PFSK-1 (cell line): ENCODE data around the gene FAM180A.

ENCODE experiments used
- FOXP2 ChIP-seq: optimal IDR thresholded peaks from 2 replicates; pipeline ENCODE3; 2011; ENCODE audit warnings: borderline replicate concordance, control low read depth, inconsistent platforms; ENCODE audit not compliant: insufficient read depth; ENCODE audit errors: extremely low read length, extremely low read depth
- POLR2AphosphoS5 ChIP-seq: IDR thresholded peaks from 2 replicates; pipeline ENCODE4 v1.6.1; 2012; ENCODE audit warnings: low read depth, mild to moderate bottlenecking, control low read depth, low read length, moderate library complexity
- SIN3A ChIP-seq: IDR thresholded peaks from 2 replicates; pipeline ENCODE4 v1.6.1; 2012; ENCODE audit warnings: mild to moderate bottlenecking, low read length, moderate library complexity, borderline replicate concordance; ENCODE audit not compliant: insufficient read depth
- TAF1 ChIP-seq: IDR thresholded peaks from 2 replicates; pipeline ENCODE4 v1.6.1; 2012; ENCODE audit warnings: low read length, control low read depth, borderline replicate concordance; ENCODE audit not compliant: insufficient read depth
- TF ChIP-seq, protein P1 (sequence below), 2 experiments: IDR thresholded peaks; 2 replicates each; pipeline versions ENCODE4 v1.6.1 to v1.8.0; 2011 to 2012; ENCODE audit warnings: low read depth in 2 of 2, low read length in 2 of 2, control low read depth in 1 of 2, inconsistent platforms in 1 of 2, mild to moderate bottlenecking in 1 of 2, moderate library complexity in 1 of 2; ENCODE audit not compliant: insufficient read depth in 1 of 2

The FAM180A gene

GRCh38 chr7:135736586-135737305 lies 11.9 kb downstream of the FAM180A start:
- TF ChIP-seq SIN3A (no peak), TAF1 (no peak), POLR2AphosphoS5 (no peak), FOXP2 (no peak)
- TF ChIP-seq, protein P1, sequence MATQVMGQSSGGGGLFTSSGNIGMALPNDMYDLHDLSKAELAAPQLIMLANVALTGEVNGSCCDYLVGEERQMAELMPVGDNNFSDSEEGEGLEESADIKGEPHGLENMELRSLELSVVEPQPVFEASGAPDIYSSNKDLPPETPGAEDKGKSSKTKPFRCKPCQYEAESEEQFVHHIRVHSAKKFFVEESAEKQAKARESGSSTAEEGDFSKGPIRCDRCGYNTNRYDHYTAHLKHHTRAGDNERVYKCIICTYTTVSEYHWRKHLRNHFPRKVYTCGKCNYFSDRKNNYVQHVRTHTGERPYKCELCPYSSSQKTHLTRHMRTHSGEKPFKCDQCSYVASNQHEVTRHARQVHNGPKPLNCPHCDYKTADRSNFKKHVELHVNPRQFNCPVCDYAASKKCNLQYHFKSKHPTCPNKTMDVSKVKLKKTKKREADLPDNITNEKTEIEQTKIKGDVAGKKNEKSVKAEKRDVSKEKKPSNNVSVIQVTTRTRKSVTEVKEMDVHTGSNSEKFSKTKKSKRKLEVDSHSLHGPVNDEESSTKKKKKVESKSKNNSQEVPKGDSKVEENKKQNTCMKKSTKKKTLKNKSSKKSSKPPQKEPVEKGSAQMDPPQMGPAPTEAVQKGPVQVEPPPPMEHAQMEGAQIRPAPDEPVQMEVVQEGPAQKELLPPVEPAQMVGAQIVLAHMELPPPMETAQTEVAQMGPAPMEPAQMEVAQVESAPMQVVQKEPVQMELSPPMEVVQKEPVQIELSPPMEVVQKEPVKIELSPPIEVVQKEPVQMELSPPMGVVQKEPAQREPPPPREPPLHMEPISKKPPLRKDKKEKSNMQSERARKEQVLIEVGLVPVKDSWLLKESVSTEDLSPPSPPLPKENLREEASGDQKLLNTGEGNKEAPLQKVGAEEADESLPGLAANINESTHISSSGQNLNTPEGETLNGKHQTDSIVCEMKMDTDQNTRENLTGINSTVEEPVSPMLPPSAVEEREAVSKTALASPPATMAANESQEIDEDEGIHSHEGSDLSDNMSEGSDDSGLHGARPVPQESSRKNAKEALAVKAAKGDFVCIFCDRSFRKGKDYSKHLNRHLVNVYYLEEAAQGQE (IDR thresholded peaks at IDR 0.05; ENCODE audit: insufficient read depth in 1 of 2, low read depth in 2 of 2, low read length in 2 of 2): no peak

DNA sequence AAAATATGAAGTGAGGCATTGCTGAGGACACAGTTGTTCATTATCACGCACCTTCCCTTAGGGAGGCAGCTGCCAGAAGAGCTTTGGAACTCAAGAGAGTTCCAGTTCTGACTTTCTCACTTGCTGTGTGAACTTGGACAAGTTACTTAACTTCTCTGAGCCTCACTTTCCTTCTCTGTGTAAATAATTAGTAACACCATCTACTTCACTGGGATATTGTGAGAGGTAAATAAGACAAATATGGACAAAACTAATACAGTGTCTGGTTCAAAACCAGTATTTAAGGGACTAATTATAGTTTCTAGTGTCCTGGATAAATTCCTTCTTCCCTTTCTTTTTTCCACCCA lies 14.3 kb downstream of the FAM180A start:
- TF ChIP-seq FOXP2 (no peak), SIN3A (no peak), POLR2AphosphoS5 (no peak), TAF1 (no peak)
- TF ChIP-seq, protein P1 (IDR thresholded peaks at IDR 0.05; ENCODE audit: insufficient read depth in 1 of 2, low read depth in 2 of 2, low read length in 2 of 2): no peak

DNA sequence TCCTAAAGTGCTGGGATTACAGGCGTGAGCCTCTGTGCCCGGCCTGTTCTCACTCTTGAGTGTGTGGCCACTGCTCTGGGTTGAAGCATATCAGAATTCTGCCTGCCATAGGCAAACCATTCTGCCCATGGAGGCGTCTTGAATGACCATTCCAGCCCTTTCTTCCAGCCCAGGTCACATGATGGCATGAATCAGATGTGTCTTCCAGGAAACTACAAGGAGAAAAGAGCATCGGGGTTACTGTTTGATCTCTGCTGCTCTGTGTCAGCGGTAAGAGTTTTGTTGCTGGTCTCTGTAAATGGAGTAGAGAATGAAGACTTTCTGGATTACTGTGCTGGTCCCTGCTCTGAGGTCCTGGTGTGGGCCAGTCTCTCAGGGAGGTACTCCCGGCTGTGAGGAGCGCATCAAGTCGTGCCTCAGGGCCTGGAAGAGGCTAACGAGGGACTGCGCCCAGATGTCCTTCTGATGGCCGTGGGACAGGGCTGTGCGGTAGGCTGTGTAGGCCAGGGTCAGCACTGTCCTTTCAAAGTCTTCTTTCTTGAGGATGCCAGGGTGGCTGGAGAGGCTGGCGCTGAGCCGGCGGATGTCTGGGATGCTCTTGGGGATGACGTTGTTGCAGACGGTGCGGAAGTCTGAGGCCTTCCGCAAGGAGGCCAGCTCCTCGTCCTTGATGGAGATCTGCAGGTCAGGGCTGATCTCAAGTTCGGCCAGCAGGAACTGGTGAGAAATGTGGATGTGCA lies 14.8 kb downstream of the FAM180A start:
- TF ChIP-seq TAF1 (no peak), FOXP2 (no peak), SIN3A (no peak)
- TF ChIP-seq, protein P1 (IDR thresholded peaks at IDR 0.05; ENCODE audit: insufficient read depth in 1 of 2, low read depth in 2 of 2, low read length in 2 of 2): no peak

GRCh38 chr7:135731131-135731530 lies 17.5 kb downstream of the FAM180A start:
- TF ChIP-seq POLR2AphosphoS5 (no peak), TAF1 (no peak), FOXP2 (no peak), SIN3A (no peak)
- TF ChIP-seq, protein P1 (IDR thresholded peaks at IDR 0.05; ENCODE audit: insufficient read depth in 1 of 2, low read depth in 2 of 2, low read length in 2 of 2): no peak
